H7 (cell line): ENCODE data around the gene SHISA4. TPM values are rescaled to one million over a fixed set of nuclear protein-coding genes. Genes with fewer than 3 reads are reported as not detected.
A peak's percentile ranks its signal among the peaks of the same experiment; 100 is the strongest.

Source experiments
- DNase-seq: peaks from one replicate; pipeline ENCODE4 v3.0.0; 2012
- H3K27me3 ChIP-seq: 2 replicates; pipeline ENCODE4 v1.6.0; 2011; ENCODE audit warnings: mild to moderate bottlenecking, low read length; ENCODE audit not compliant: control insufficient read depth, insufficient read depth
- H3K36me3 ChIP-seq: replicated peaks from 2 replicates; pipeline ENCODE4 v1.5.1; 2011; ENCODE audit warnings: low read length; ENCODE audit not compliant: control insufficient read depth, insufficient read depth
- H3K4me3 ChIP-seq: 2 replicates; pipeline ENCODE4 v1.5.1; 2011; ENCODE audit warnings: low read depth, mild to moderate bottlenecking, control low read depth, low read length, moderate library complexity; ENCODE audit not compliant: insufficient read depth
- total RNA-seq: library from RNA; depleted of rRNA; stranded (reverse); fragments of >200 nt; shearing (Covaris generic); gene quantifications from 2 replicates; pipeline ENCODE4 v1.2.3, GENCODE V29; 2014

Gene SHISA4
- total RNA-seq, 1 experiment from 2014 or later: 3.7 TPM

DNA sequence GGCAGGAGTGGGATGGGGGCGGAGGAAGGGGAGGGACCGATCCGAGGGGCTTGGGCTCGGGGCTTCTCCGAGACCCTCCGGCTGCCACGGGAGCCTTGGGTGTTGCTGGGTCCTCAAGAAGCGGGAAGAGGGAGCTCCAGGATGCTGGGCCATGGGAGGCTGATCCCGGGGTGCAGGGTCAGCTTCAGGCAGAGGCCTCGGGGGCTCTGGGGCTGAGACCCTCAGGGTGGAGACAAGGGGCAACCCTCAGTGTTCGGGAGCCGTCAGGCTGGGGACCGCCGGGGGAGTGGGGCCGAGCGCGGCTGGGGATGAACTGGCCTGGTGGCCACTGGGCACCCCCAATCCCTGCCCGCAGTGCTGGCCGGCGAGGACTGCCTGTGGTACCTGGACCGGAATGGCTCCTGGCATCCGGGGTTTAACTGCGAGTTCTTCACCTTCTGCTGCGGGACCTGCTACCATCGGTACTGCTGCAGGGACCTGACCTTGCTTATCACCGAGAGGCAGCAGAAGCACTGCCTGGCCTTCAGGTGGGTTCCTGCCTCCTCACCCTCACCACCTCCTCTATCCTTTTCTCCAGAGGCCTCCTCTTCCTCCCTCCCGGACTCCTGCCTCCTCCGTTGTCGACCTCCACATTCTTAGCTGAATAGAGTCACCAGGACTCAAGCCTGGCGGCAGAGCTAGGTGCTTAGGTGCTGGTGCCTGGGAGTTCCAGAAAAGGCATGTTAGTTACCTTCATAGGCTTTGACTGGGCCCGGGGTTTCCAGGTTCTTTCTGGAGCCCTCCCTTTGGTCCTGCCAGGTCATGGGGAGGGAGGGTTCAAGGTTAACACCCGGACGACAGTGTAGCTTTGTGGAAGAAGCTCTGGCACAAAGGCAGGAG, 631 bp downstream of the SHISA4 start:
- H3K4me3 ChIP-seq: peak overlapping the region; percentile 82
- no peaks in the 10 kb centered on the region for H3K36me3 ChIP-seq
- peaks cover 20% of the 10 kb centered on the region; the same call in 1 of the 2 replicates for H3K27me3 ChIP-seq
- DNase-seq: peak; percentile 74

DNA sequence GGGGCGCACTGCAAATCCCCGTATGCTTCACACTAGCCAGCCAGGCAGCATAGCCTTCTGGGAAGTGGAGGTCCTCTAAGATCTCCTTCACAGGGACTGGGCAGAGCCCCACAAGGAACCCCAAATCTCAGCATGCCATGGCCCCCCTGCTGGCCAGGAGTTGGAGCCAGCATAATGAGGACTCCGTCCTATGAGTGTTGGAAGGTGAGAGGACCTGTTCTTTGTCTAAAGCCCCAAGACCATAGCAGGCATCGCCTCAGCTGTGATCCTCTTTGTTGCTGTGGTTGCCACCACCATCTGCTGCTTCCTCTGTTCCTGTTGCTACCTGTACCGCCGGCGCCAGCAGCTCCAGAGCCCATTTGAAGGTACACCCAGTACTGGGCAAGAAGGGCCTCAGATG, 1.5 kb downstream of the SHISA4 start:
- H3K4me3 ChIP-seq: no peak overlapping the region
- peaks cover 20% of the 10 kb centered on the region; the same call in 1 of the 2 replicates for H3K27me3 ChIP-seq
- no peaks in the 10 kb centered on the region for H3K36me3 ChIP-seq
- DNase-seq: peak; percentile 19

DNA sequence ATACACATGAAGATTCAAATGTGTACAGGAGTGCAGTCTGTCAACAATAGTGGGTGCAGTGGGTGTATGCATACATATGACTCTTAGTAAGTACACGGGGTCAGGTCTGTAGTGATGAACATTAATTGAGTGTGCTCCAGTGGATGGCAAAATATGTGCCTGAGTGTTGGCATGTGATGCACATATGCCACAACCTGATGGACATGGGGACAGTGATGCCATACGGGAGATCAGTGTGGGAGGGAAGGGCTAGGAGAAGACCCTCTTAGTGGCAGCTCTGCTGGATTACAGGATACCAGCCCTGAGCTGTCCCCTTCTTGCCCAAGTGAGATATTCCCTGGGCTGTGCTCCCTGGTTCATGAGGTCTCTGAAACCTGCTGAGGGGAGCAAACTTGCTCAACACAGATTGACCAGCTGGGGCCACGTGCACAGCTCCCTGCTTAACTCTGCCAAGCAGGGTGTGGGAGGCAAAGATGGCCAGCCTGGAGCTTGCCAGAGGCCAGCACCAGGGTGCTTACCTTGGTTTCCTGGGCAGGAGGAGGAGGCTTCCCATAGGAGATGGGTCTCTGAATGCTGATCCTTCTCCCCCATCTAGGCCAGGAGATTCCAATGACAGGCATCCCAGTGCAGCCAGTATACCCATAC, 2.2 kb downstream of the SHISA4 start:
- DNase-seq: peak; percentile 13
- Histone ChIP-seq H3K27me3 (peaks cover 20% of the 10 kb centered on the region; the same call in 1 of the 2 replicates), H3K36me3 (no peaks in the 10 kb centered on the region), H3K4me3 (no peak overlapping the region)

DNA sequence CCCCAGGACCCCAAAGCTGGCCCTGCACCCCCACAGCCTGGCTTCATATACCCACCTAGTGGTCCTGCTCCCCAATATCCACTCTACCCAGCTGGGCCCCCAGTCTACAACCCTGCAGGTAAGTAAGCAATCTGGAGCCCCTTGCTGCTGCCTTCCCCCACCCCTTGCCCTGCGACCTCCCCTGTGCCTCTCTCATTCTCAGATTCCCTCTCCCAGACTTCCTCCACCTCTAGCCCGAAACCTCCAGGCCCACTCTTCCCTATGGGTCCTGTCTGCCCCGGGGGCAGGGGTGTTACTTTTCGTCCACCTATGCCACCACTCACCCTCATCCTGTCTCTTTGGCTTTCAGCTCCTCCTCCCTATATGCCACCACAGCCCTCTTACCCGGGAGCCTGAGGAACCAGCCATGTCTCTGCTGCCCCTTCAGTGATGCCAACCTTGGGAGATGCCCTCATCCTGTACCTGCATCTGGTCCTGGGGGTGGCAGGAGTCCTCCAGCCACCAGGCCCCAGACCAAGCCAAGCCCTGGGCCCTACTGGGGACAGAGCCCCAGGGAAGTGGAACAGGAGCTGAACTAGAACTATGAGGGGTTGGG, 2.9 kb downstream of the SHISA4 start:
- Histone ChIP-seq H3K4me3 (no peak overlapping the region), H3K36me3 (no peaks in the 10 kb centered on the region), H3K27me3 (peaks cover 20% of the 10 kb centered on the region; the same call in 1 of the 2 replicates)
- peak; percentile 13 for DNase-seq

DNA sequence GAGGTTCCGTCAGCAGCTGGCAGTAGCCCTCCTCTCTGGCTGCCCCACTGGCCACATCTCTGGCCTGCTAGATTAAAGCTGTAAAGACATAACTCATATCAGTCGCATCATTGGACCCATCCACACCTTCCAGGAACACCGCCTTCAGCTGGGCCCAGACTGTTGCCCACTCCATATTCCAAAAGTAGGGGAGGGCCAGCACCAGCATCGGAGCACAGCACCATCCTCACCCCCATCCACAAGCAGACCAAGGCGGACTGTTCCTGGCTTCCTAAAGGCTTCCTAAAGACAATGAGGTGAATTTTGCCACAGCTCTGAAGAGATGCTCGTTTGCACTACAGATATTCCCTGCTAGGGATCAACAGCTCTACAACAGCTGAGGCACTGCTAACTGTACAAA, 3.5 kb downstream of the SHISA4 start:
- H3K36me3 ChIP-seq: no peaks in the 10 kb centered on the region
- no peak overlapping the region for H3K4me3 ChIP-seq
- peak; percentile 12 for DNase-seq
- peaks cover 20% of the 10 kb centered on the region; the same call in 1 of the 2 replicates for H3K27me3 ChIP-seq

DNA sequence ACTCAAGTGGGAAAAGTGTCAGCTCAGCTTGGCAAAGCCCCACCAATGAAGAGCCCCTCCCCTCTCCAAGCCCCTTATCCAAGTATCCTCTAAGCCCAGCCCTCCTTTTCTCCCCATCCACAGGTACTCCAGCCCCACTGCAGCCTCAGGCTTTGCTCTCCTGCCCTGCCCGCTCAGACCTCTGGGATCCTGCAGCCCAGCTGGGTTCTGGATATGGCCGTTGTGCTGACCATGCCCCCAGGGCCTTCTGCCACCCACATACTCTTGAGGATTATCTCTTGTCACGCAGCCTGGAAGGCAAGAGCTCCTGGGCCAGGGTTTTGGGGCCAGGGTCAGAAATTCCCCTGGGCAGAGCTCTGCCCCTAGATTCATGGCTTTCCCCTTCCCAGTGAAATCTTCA, 4.7 kb downstream of the SHISA4 start:
- H3K36me3 ChIP-seq: no peaks in the 10 kb centered on the region
- H3K4me3 ChIP-seq: no peak overlapping the region
- peaks cover 14% of the 10 kb centered on the region; the same call in 1 of the 2 replicates for H3K27me3 ChIP-seq
- peak; percentile 17 for DNase-seq

DNA sequence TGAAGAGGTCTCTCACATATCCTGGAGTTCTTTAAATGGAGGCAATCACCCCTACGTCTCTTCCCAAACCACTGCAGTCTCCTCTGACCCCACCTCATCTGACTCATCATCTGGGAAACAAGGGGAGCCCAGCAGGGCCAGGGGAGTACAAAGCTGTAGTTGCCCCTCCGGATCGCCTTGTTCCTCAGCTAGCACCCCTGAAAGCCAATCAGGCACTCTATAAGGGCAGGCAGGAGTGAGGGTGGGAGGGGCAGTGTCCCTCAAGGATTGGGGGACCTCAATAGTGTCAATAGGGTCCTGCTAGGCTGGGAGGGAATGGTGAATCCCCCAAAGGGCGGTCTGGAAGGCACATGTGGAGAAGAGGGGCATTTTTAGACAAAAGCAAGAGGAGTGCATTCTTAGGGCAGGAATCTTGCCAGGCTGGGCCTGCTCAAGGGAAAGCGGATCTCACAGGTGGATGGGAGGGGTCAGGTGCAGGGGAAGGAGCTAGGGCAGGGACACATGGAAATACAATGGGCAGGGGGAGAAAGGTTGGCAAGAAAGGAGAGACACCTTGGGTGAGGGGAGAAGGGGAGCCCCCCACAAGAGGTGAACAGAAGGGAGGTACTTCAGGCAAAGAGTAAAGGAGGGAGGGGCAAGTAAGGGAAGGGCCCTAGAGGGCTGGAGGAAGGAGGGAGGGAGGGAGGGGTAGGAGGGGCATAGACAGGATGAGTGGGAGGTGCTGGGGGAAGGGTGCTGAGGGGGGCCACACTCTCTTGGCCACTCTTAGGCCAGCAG, 5.8 kb downstream of the SHISA4 start:
- DNase-seq: peak; percentile 67
- Histone ChIP-seq H3K36me3 (no peaks in the 10 kb centered on the region), H3K27me3 (peaks cover 6% of the 10 kb centered on the region; the same call in 1 of the 2 replicates), H3K4me3 (no peak overlapping the region)

DNA sequence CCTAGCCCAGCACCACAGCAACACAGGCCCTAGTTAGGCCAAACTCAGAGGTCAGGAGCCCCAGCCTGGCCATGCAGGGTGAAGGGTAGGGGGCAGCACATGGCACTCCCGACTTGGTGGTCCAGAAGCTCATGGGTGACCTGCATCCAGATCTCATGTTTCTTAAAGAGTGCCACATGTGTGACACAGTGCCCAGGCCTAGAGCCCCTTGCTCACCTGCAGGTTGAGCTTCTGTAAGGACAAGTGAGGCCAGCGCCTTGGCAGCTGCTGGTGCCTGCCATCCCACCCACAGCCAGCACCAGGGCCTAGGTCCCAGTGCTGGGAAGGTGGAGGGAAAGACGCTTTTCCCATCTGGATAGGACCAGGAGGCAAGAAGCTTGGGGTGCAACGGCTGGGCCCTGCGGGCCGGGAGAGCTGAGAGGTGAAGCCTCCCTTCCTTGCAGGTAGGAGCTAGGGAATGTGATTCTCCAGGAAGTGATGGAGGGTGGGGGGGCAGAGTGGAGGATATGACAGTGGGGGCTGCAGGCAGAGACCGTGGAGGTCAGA, 6.5 kb downstream of the SHISA4 start:
- peaks cover under 1% of the 10 kb centered on the region; the same call in 1 of the 2 replicates for H3K27me3 ChIP-seq
- no peaks in the 10 kb centered on the region for H3K36me3 ChIP-seq
- no peak overlapping the region for H3K4me3 ChIP-seq
- no peak for DNase-seq

DNA sequence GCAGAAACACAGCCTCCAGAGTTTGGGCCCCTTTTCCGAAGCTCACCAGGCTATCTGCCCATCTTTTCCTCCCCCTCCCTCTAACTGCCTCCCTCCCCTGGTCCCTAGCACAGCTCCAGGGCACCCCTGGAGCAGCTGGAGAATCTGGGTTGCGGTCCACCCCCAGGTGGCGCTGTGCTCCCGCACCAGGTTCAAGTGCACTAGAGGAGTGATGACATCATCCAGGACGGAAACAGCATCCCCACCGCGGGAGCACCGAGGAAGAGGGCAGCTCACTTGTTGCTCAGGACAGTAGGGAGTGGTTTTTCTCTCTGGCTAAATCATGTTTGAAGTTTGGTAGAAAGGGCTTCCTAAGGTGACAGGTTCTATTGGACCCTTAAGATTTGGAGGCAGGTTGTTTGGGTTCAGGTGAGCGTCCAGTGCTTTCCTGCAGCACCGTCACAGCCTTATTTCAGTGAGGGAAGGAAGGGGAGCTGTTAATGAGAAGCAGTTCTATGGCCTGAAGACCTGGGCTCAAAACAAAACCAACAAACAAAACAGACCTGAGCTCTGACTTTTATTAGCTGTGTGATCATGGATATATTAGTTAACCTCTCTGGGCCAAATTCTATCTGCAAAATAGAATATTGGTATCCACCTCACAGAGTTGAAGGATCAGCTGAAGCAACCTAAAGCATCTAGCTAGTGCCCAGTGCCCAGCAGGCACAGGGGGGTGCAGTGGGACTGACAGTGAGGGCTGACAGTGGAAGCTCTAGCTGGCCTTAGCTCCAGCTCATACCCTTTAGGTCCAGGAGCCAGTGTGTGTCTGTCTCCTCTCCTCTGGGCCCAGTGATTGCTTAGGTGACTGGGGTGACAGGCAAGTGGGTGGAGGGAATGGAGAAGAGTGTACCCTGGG, 7.5 kb downstream of the SHISA4 start:
- H3K4me3 ChIP-seq: no peak overlapping the region
- peak; percentile 94 for DNase-seq
- H3K27me3 ChIP-seq: no peaks in the 10 kb centered on the region; the same call in 1 of the 2 replicates
- H3K36me3 ChIP-seq: no peaks in the 10 kb centered on the region

DNA sequence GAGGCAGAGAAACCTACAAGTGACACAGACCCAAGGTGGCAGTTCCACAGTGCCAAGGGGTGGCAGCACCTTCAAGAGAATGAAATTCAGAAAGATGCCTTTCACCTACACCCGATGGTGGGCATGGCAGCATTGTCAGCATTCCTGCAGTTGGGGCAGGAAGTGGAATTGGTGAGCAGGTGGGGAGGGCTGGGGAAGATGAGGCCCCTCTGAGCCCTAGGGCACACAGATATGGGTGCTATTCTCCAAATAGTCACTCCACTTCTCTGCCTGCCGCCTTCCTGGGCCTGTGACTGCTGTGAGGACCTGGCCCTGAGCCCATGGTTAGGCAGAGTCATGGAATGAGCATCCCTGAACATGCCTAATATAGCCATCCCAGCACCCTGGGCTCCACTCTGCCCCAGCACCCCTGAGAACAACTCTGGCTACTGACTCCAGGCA, 8.3 kb downstream of the SHISA4 start:
- no peak for DNase-seq
- H3K36me3 ChIP-seq: no peaks in the 10 kb centered on the region
- no peaks in the 10 kb centered on the region; the same call in 1 of the 2 replicates for H3K27me3 ChIP-seq
- H3K4me3 ChIP-seq: no peak overlapping the region

DNA sequence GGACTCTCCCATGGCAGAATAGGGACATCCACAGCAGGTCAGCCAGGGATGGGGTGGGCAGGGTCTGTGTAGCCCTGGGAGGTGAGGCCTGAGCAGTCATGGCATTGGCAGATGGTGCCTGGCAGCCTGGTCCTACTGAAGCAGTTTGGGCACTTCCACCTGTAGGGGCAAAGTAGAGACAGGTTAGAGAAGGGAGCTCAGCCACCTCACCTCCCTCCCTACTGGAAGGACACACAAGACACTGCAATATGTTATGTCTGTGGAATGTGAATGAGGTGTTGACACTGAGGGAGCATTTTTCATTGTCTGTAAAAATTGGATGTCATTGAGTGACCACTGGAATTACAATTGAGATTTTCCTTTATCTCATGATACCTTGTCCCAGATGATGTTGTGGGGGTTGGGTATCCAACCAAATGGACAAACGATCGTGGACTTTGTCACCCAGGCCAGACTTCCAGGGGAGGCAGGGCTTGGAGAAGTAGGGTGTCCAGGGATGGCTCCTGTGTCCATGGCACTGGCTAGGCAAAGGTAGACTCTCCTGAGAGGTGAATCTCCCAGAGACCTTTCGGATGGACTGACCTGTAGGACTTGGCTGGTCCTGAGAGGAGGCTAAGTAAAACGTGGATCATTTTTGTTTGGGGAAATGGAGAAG, 9.7 kb downstream of the SHISA4 start:
- DNase-seq: no peak
- H3K4me3 ChIP-seq: no peak overlapping the region
- H3K36me3 ChIP-seq: no peaks in the 10 kb centered on the region
- no peaks in the 10 kb centered on the region; the same call in 1 of the 2 replicates for H3K27me3 ChIP-seq

DNA sequence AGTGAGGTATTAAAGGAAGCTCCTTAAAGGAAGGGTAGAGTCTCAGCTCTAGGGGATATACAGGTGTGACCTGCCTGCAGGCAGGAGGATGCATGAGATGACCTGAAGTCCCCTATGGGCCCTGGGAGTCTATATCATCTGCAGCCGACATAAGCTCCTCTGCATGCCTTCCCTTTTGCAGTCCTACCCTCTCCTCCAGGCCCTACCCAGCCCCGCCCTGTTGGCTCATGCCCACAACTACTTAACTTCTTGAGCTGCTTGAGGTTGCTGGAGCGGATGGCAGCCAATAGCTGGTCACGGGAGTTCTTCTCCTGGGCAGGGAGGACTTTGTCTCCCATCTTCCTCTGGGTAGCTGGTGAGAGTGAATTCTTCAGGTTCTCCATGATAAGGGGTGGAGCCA, 10.3 kb downstream of the SHISA4 start:
- H3K36me3 ChIP-seq: no peaks in the 10 kb centered on the region
- H3K4me3 ChIP-seq: no peak overlapping the region
- no peak for DNase-seq
- H3K27me3 ChIP-seq: no peaks in the 10 kb centered on the region; the same call in 1 of the 2 replicates
